Bone marrow (tissue), 2 donors: ENCODE data around the gene TRMT112.

Experiments
- DNase-seq, 2 donors: peaks; one replicate each; lab custom pipeline; 2025; lab: John Stamatoyannopoulos, UW

Gene TRMT112

GRCh38 chr11:64275031-64275800, 42.1 kb downstream of the TRMT112 start:
- no peak for DNase-seq

DNA sequence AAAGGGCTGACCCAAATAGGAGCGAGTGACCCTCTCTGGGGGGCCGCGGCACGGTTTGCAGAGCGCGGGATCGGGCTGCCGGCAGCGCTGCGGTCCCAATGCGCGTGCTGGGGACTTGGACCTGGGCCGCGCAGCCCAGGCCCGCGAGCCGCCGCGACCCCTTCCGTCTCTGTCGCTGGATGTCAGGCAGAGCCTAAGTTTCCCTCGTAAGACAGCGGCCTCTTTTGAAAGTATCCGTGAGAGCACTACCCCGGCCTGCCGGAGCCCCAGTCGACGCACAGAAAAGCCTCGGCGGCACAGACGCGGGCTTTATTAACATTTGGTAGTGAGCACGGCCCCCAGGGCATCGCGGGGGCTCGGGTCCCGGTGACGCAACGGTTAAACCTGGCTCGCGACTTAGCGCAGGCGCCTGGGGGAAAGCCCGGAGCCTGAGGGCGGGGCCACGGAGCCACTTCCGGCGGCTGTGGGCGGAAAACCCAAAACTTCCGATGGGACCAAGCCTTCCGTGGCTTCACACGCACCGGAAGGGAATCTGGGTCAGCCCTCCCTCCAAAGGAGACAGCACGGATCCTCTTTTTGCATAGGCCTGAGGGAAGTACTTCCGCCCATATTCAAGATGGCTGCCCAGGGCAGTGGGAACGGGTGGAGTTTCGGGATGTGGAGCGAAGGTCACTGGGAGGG, 47.7 kb downstream of the TRMT112 start:
- peak; percentile 95 to 97 for DNase-seq

GRCh38 chr11:64268893-64269539, 48.3 kb downstream of the TRMT112 start:
- DNase-seq = peak in 1 of 2 donors; percentile 79

- no peak for DNase-seq
These were observed 49.1 kb downstream of the TRMT112 start for GRCh38 chr11:64268025-64268892.

GRCh38 chr11:64267207-64267945, 50.0 kb downstream of the TRMT112 start:
- no peak for DNase-seq
